ENCODE measurements around the gene KLHDC2.
"Not testable (repeated sequence)": the region's sequence is repeated elsewhere in the genome, so short reads cannot be mapped to it uniquely, and the experiment has no call there.

The KLHDC2 gene

GRCh38 chr14:49792618-49793017 is 24.7 kb downstream of the KLHDC2 start:
- DNase-seq (ENCODE audit: extremely low read depth, low read depth), result no peak

GRCh38 chr14:49796025-49796424 is 28.1 kb downstream of the KLHDC2 start:
- TF ChIP-seq CTCF (IDR thresholded peaks at IDR 0.05; ENCODE audit: low read depth, low read length), result no peak
- no peak for DNase-seq (ENCODE audit: extremely low read depth, low read depth)

More at GRCh38 chr14:49792618-49793017, 24.7 kb downstream of the KLHDC2 start:
- TF ChIP-seq CTCF (IDR thresholded peaks at IDR 0.05; ENCODE audit: low read depth, low read length), result no peak

- TF ChIP-seq CTCF (IDR thresholded peaks at IDR 0.05; ENCODE audit: low read depth, low read length), result no peak
- no peak for DNase-seq (ENCODE audit: extremely low read depth, low read depth)
These were observed 40.8 kb downstream of the KLHDC2 start for GRCh38 chr14:49808780-49809179.

- DNase-seq (ENCODE audit: extremely low read depth, low read depth), result not testable (repeated sequence)
These were observed 48.2 kb downstream of the KLHDC2 start for GRCh38 chr14:49816118-49816517.

GRCh38 chr14:49816844-49817243 is 48.9 kb downstream of the KLHDC2 start:
- TF ChIP-seq CTCF (IDR thresholded peaks at IDR 0.05; ENCODE audit: low read depth, low read length), result no peak

GRCh38 chr14:49820176-49820575 is 52.2 kb downstream of the KLHDC2 start:
- DNase-seq (ENCODE audit: extremely low read depth, low read depth), result no peak
- TF ChIP-seq CTCF (IDR thresholded peaks at IDR 0.05; ENCODE audit: low read depth, low read length), result no peak

More at GRCh38 chr14:49816844-49817243, 48.9 kb downstream of the KLHDC2 start:
- DNase-seq (ENCODE audit: extremely low read depth, low read depth), result no peak

GRCh38 chr14:49828640-49829039 is 60.7 kb downstream of the KLHDC2 start:
- no peak for DNase-seq (ENCODE audit: extremely low read depth, low read depth)
- TF ChIP-seq CTCF (IDR thresholded peaks at IDR 0.05; ENCODE audit: low read depth, low read length), result no peak

Measured in AG09319 (cell line).